ENCODE measurements around the gene LENEP.

DNA sequence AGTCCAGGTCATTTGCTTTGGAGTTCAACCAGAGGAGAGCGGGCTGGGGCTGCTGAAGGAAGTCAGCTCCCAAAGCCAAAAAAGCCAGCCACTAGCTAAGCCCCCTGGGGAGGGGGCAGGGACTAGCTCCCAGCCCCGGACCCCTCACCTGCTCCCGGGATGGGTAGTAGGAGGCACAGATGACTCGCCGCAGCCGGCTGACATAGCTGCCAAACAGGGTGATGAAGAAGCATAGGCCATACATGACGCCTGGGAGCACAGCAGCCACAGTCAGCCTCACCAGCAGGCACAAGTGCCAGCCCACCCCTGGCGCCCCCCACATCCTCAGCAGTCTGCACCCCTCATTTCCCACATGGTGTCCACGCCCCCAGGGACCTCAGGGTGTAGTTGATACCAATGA is 32.8 kb downstream of the LENEP start:
- TF ChIP-seq, protein P1, sequence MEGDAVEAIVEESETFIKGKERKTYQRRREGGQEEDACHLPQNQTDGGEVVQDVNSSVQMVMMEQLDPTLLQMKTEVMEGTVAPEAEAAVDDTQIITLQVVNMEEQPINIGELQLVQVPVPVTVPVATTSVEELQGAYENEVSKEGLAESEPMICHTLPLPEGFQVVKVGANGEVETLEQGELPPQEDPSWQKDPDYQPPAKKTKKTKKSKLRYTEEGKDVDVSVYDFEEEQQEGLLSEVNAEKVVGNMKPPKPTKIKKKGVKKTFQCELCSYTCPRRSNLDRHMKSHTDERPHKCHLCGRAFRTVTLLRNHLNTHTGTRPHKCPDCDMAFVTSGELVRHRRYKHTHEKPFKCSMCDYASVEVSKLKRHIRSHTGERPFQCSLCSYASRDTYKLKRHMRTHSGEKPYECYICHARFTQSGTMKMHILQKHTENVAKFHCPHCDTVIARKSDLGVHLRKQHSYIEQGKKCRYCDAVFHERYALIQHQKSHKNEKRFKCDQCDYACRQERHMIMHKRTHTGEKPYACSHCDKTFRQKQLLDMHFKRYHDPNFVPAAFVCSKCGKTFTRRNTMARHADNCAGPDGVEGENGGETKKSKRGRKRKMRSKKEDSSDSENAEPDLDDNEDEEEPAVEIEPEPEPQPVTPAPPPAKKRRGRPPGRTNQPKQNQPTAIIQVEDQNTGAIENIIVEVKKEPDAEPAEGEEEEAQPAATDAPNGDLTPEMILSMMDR (IDR thresholded peaks at IDR 0.05): no peak
- no peak for TF ChIP-seq POLR2AphosphoS5 (IDR thresholded peaks at IDR 0.05; ENCODE audit: insufficient read depth in 1 of 2, low read depth in 1 of 2)

Data from vagina (tissue), 2 donors.